ENCODE results near the gene THAP8. TPM values are rescaled to one million over a fixed set of nuclear protein-coding genes. Genes with fewer than 3 reads are reported as not detected.

The THAP8 gene
- total and polyA plus RNA-seq, 10 of the 15 experiments (the other 5 are each of a cell fraction or from before 2014, with no cell fraction given), result 0.24 to 4.4 (median 2.6) TPM

DNA sequence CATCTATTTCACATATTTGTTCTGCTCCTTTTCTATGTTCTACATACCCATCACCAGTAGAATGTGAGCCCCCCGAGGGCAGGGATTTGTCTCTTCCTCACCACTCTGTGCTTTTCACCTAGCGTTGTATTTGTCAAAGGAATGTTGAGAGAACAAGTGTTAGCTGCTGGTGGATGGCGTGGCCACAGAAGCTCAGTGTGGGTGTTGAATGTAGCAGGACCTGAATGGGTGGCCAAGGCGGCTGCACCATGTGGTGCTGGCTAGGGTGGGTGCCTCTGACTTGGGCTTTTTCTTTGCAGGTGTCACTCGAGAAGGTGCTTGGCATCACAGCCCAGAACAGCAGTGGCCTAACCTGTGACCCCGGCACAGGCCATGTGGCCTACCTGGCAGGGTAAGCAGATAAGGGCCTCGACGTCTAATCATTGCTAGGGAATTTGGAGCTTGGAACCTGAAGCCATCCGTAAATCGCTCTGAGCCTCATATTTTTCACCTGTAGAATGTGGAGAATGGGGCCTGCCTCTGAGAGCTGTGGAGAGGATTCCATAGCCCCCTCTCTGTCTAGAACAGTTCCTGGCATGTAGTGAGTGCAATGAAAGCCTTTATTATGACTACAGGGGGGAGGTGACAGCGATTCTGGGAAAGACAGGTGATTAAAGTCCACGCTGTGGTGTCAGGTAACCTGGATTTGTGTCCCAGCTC is 4.5 kb upstream of the THAP8 start:
- Histone ChIP-seq H3K9ac (ENCODE audit: control insufficient read depth, insufficient read depth, low read length) (no peak overlapping the region), H3K9me3 (replicated peaks; ENCODE audit: control insufficient read depth, insufficient read depth, low read length) (no peaks in the 10 kb centered on the region), H3K79me2 (ENCODE audit: control insufficient read depth, insufficient read depth, low read length) (peaks cover 20% of the 10 kb centered on the region), H3K4me1 (ENCODE audit: control insufficient read depth, insufficient read depth, low read length) (peaks cover 3% of the 10 kb centered on the region; the same call in 1 of the 2 replicates), H4K20me1 (ENCODE audit: control insufficient read depth, insufficient read depth) (no peaks in the 10 kb centered on the region), H3K36me3 (ENCODE audit: control insufficient read depth in 2 of 2, insufficient read depth in 2 of 2, low read length in 1 of 2) (peaks cover 3 to 13% of the 10 kb centered on the region in 2 experiments; a peak in 3 of 4 replicates), H3K4me3 (no peak overlapping the region), H3K4me2 (ENCODE audit: control insufficient read depth, insufficient read depth) (no peak overlapping the region), H2AFZ (ENCODE audit: control insufficient read depth, low read depth, low read length) (no peak overlapping the region), H3K27ac (ENCODE audit: control insufficient read depth, insufficient read depth) (no peak overlapping the region), H3K27me3 (replicated peaks in 1 of 2; ENCODE audit: control insufficient read depth in 2 of 2, insufficient read depth in 2 of 2, low read length in 1 of 2) (no peaks in the 10 kb centered on the region)
- ChIA-PET CTCF (interaction anchor here (0.8 to 0.9 kb wide), 3 partner anchors 57 to 111 kb away, joined by 3 to 7 read pairs (median 4); no protein-coding TSS in a partner anchor), RAD21 (ENCODE audit: unreplicated experiment) (no interaction called here), SMC1A (ENCODE audit: uncharacterized antibody, unreplicated experiment) (no interaction called here), POLR2A (no interaction called here)
- FAIRE-seq, result no peak
- in situ Hi-C loops (cut with MboI), result no loop called here
- intact Hi-C loops (cut with micrococcal nuclease; ENCODE audit: unreplicated experiment), result no loop called here
- ATAC-seq, result no peak
- no peak for DNase-seq (ENCODE audit: low read depth, low spot score)
- 94% methylated on average over 12 of the region's 12 CpGs for WGBS (ENCODE audit: insufficient coverage, insufficient replicate concordance, low lambda C conversion rate, missing lambda C conversion rate)
- TF ChIP-seq HCFC1 (IDR thresholded peaks at IDR 0.05; ENCODE audit: low read length) (no peak), EZH2 (IDR thresholded peaks at IDR 0.05; ENCODE audit: borderline replicate concordance, control insufficient read depth, low read depth, low read length) (no peak), KDM1A (IDR thresholded peaks at IDR 0.05; ENCODE audit: borderline replicate concordance) (no peak), HDGF (IDR thresholded peaks at IDR 0.05) (no peak), KLF5 (IDR thresholded peaks at IDR 0.05; ENCODE audit: partially characterized antibody) (no peak), STAT3 (IDR thresholded peaks at IDR 0.05; ENCODE audit: low read depth, low read length) (no peak), CEBPB (IDR thresholded peaks at IDR 0.05; ENCODE audit: borderline replicate concordance in 1 of 2, low read depth in 2 of 2, low read length in 2 of 2) (no peak), ASH2L (IDR thresholded peaks at IDR 0.05; ENCODE audit: borderline replicate concordance, low read depth) (no peak), CREB1 (IDR thresholded peaks at IDR 0.05; ENCODE audit: low read depth) (no peak), EP300 (IDR thresholded peaks at IDR 0.05; ENCODE audit: borderline replicate concordance in 1 of 2, control insufficient read depth in 1 of 2, low read depth in 2 of 2, low read length in 2 of 2) (no peak), SREBF2 (IDR thresholded peaks at IDR 0.05; ENCODE audit: low read length) (no peak), NFYA (IDR thresholded peaks at IDR 0.05; ENCODE audit: borderline replicate concordance, low read depth, low read length) (no peak), CBFB (IDR thresholded peaks at IDR 0.05; ENCODE audit: low read depth) (no peak)
- TF ChIP-seq, protein P1, sequence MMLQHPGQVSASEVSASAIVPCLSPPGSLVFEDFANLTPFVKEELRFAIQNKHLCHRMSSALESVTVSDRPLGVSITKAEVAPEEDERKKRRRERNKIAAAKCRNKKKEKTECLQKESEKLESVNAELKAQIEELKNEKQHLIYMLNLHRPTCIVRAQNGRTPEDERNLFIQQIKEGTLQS (IDR thresholded peaks at IDR 0.05; ENCODE audit: borderline replicate concordance, extremely low read depth, low read depth, low read length), result no peak
- TF ChIP-seq, protein P2, sequence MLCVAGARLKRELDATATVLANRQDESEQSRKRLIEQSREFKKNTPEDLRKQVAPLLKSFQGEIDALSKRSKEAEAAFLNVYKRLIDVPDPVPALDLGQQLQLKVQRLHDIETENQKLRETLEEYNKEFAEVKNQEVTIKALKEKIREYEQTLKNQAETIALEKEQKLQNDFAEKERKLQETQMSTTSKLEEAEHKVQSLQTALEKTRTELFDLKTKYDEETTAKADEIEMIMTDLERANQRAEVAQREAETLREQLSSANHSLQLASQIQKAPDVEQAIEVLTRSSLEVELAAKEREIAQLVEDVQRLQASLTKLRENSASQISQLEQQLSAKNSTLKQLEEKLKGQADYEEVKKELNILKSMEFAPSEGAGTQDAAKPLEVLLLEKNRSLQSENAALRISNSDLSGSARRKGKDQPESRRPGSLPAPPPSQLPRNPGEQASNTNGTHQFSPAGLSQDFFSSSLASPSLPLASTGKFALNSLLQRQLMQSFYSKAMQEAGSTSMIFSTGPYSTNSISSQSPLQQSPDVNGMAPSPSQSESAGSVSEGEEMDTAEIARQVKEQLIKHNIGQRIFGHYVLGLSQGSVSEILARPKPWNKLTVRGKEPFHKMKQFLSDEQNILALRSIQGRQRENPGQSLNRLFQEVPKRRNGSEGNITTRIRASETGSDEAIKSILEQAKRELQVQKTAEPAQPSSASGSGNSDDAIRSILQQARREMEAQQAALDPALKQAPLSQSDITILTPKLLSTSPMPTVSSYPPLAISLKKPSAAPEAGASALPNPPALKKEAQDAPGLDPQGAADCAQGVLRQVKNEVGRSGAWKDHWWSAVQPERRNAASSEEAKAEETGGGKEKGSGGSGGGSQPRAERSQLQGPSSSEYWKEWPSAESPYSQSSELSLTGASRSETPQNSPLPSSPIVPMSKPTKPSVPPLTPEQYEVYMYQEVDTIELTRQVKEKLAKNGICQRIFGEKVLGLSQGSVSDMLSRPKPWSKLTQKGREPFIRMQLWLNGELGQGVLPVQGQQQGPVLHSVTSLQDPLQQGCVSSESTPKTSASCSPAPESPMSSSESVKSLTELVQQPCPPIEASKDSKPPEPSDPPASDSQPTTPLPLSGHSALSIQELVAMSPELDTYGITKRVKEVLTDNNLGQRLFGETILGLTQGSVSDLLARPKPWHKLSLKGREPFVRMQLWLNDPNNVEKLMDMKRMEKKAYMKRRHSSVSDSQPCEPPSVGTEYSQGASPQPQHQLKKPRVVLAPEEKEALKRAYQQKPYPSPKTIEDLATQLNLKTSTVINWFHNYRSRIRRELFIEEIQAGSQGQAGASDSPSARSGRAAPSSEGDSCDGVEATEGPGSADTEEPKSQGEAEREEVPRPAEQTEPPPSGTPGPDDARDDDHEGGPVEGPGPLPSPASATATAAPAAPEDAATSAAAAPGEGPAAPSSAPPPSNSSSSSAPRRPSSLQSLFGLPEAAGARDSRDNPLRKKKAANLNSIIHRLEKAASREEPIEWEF (IDR thresholded peaks at IDR 0.05; ENCODE audit: insufficient replicate concordance, low read depth, low read length), result no peak
- no TSS peak for BruUV-seq (replicated peaks)
